GM21737 (cell line): ENCODE measurements around the gene MMAB.

Experiments
- ATAC-seq: cut with Tn5 transposase; IDR thresholded peaks from one replicate; pipeline ENCODE4 v1.9.1; 2021; ENCODE audit warnings: mild to moderate bottlenecking, moderate library complexity; ENCODE audit not compliant: unreplicated experiment

Gene MMAB

DNA sequence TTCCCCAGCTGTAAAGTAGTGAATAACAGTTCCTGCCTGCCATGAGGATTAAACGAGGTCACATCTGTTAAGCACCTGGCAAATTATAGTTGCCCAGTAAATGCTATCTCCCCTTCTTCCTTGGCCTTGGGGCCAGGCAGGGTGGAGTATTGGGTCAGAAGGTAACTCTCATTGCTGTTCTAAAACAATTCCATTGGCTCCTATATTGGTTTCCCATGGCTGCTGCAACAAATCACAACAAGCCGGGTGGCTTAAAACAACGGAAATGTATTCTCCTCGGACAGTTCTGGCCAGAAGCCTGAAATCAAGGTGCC, 31.9 kb downstream of the MMAB start:
- no peak for ATAC-seq

DNA sequence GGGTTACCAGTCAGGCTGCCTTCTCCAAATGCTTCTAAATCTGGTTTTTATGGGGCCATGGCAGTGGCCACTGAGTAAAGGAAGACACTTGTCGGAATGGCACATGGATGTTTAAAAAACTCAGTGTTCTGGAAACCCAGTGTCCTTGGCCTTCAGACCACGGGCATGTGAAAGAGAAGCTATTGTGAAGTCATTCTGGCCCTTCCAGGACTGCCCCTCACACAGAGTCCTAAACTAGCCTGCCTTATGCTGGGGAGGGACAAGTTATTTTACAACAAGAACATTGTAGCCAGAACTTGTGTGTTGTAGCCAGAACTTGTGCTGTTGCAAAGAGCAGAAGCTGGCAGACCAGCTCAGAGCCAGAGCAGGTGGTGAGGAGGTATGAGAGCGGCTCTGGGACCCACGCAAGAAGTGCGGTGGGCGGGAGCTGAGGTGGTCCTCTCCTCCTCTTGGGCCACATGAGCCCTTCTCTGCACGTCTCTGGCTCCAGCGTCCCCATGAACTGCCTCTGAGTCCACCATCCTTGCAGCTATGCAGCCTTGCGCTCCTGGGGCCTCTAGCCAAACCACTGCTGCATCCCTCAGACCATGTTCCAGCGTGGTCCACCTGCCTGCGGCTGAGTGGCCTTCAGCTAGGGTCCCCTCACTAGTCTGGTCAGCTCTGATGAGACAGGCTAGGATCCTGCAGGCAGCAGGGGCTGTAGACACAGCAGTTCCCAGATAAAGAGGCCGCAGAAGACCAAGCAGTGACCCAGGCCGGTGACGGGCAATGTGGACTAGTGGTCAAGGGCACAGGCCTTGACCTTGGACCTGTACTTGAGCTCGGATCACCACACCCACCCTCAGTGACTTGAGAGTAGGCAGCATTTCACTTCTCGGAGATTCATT, 32.5 kb downstream of the MMAB start:
- no peak for ATAC-seq

DNA sequence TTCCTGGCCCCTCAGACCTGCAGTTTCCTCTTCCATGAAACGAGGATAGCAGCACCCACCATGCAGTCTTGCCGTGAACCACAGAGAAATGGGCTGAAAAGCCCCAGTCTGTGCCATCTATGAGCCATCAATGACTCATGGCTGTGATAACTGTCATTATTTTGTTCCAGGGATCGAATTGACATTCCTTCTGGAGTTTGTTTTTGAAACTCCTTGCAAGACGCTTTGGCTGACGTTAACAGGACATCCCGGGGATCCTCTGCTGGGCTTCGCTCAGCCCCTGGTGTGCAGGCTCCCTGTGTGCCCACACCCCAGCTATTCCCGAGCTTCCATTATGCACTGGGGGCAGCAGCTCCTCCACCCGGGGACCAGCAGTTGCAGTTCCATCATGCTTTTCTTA, 33.8 kb downstream of the MMAB start:
- no peak for ATAC-seq

DNA sequence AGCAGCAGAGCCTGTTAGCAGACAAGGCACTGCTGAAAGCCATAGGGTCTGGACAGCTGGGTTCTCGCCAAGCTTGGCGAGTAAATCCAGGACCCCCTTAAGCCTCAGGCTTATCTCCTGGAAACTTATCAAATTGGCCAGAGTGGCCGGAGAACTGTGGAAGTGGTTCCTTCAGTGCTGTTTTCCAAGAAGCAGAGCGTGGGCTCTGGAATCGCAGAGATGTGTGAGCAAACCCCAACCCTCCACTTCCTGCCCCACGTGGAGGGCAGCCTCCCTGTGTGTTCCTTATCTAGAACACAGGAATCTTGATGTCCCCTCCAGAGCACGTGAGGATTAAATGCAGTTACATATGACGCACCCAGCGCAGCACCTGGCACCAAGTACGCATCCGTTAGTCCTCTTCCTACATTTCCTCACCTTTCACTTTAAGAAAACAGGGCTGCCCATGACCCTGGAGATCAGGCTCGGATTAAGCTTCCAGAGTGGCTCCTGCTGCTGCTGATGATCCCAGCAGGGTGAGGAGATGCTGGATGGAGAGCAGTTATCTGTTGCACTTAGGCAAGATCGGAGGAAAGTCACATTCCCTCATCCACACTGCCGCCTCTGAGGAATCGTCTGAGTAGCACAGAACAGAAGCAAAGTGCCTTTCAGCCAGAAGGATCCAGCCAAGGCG, 35.0 kb downstream of the MMAB start:
- no peak for ATAC-seq

DNA sequence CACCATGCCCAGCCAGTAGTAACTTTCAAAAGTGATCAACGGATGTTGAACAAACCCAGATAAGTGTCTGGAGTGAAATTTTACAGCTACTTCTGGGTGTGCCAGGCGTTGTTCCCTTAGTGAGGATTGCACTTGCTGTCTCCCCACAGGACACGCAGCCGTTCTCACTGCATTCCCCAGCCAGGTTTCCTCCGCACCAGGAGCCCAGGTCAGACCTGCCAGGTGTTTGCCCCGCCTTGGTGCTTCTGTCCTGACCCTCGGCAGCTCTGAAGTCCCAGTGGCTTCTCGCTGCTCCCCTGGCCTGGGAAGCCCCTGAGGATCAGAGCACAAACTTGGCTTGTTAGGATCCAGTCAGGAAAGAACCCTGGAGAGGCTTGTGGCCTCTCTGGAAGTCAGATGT, 36.2 kb downstream of the MMAB start:
- no peak for ATAC-seq

DNA sequence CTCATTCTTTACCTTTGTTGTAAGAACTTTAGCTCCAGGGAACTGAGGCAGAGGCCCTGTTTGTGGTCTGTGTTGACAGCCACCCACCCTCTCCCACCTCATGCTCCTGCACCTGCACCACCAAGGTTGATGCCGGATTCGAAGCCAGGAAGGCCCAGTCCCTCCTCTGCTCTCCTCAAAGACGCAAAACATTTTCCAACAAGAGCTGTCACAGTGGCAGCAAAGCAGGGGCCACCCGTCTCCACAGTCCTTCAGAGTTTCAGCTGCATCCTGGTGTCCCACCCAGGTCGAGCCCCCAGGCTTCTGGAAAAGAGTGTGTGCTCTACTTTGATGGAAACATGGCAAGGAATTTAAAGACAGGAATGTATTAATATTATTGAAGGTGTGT, 37.4 kb downstream of the MMAB start:
- no peak for ATAC-seq

DNA sequence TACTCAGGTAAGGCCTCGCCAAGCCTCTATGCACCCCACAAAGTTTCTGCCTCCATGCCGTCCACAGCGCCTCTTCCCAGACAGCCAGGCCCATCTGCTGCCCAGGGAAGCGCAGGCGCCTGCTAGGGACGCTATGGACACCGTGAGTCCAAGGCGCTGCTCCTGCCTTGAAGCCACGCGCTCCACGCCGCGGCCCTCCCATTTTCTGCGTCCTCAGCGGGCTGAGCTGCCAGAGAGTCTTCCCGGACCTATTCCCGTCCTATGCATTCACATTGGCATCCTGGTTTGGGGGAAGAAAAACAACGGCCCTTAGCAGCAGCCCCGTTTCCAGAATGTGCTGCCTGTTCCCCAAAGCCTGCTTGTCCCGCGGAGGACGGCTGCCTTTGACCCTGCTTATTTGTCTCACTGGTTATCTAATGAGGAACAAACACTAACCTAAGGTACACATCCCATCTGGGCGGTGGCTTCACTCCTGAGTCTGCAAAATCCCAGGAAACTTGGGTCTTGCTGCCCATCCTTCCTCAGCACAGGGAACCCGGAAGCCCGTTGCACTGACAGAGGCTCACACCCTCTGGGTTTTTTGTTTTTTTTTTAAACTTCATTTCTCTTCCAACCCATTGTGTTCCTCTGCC, 38.0 kb downstream of the MMAB start:
- ATAC-seq, result no peak

DNA sequence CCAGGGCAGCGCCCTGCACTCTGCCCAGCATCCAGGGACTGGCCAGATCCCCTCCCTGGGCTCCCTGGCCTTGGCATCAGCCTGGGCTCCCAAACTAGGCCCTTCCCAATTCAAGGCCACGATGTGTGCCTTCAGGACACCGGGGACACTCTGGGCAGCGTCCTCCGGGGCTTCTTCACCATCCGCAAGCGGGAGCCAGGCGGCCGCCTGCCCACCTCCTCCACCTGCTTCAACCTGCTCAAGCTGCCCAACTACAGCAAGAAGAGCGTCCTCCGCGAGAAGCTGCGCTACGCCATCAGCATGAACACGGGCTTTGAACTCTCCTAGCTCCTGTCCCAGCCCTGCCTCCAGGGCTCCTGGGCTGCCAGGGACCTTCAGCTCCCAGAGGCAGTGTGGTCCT, 38.8 kb downstream of the MMAB start:
- ATAC-seq, result no peak

DNA sequence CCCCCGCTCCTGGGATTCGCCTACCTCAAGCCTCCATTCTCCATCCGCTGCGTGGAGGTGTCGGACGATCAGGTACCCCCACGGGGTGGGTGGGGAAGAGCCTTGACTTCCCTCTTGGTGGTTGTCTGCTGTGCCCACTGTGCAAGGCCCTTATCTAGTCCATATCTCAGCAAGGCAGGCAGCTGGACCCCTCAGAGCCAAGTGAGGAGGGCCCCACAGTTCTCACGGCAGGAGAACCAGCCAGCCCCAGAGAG, 39.9 kb downstream of the MMAB start:
- ATAC-seq, result no peak

DNA sequence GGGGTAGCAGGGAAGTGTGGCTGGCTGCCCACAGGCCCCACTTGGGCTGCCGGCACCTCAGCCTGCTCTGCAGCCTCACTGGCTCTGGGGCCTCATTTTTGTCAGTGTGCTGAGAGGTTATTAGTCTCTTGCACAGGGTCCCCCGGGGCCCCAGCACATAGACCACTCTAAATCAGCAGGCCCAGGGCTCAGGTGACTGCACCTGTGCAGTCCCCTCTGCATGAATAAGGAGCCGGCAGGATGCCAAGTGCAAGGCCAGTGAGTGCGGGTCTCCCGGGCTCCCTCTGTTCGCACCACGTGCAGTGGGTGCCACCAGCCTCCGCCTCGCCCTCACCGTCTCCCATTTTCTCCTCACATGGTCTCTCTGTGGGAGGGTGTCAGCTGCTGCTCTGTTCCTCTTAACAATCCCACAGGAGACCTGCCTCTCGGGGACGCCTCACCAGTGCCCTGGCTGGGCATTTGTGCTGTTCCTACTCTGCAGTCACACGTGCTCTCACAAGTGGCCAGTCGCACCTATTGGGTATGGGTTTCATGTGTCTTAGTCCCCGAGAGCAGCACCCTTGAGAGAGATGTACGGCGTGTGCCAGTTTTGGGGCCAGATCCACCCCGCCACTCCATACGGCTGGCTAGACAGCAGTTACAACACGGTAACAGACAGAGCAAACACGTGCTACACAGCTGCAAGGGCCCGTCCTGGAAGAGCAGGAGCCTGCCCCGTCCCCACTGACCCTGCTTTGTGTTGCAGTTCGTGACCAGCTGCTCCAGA, 40.4 kb downstream of the MMAB start:
- no peak for ATAC-seq

DNA sequence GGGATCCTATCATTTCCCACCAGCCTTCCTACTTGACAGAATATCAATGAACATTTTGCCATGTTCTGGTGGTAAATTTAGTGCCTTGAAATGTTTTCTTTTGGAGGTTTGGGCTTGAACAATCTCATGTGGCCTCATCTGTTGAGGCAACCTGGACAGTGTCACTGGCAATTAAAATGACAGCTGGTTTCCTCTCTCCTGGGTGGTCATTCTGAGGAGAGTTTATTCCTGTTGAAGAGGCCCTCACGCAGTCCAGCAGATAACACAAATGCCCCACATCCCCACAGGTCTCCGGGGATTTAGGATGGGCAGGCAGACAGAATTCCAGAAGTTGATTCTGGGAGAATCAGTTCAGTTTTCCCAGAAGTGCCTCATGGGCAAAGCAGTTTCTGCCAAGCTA, 41.9 kb downstream of the MMAB start:
- no peak for ATAC-seq

DNA sequence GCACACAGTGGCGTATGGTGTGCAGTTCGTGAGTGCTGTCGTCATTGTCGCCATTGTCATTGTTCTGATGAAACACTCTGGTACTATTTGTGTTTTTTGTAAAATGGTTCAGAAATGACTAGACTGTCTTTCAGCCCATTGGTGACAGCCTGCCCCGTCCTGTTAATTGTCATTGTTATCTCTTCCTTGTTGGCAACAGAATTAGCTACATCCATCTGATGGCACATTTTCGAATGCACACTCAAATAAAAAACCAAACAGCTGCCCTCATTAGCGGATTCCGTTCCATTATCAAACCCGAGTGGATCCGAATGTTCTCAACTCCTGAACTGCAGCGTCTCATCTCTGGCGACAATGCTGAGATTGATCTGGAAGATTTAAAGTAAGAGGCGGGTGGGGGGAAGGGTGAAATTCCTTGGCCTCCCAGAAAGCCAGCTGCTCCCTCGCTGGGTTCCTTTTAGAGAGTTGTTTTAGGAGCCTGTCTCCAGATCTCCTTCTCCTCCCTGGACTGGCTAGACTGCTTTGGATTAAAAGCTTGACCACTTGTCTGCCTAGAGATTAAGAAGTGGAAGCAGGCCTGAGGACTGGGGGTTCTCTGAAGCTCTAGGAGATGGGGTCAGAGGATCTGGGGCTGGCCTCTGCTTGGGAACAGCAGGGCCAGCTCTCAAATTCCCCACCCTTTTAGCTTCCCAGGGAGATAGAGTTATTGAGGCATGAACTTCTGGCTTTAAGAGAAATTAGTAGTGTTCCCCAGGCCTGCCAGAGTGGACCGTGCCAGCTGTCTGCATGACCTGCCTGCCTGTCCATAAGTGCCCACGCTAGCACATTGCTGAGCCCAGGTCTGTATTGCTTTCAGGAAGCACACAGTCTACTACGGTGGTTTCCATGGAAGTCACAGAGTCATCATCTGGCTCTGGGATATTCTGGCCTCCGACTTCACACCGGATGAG, 43.3 kb downstream of the MMAB start:
- no peak for ATAC-seq

DNA sequence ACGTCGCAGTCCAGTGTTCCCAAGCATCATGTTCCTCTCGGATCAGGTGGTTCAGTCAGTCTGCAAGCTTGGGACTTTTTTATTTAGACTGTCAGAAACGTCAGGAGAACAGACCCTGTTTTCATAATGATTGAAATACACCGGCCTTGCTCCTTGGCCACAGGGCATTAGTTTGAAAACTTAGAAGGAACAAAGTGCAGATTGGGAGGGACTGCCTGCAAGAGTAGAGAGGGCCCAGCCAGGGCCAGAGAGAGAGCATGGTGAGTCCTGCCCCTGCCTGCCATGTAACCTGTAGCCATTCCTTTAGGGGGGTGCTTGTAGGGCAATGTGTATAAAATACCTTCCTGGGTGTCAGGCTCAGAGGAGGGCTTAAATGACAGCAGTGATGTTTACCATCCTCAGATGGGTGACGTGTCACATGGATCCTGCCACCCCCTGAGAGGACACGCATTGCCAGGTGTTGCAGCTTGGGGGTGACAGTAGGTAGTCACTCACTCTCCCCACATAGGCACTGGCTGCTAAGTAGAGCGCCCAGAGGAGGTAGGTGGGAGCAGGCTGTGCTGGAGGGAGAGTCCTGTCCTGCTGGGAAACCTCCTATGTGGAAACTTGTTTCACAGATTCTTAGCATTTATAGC, 45.7 kb downstream of the MMAB start:
- no peak for ATAC-seq

DNA sequence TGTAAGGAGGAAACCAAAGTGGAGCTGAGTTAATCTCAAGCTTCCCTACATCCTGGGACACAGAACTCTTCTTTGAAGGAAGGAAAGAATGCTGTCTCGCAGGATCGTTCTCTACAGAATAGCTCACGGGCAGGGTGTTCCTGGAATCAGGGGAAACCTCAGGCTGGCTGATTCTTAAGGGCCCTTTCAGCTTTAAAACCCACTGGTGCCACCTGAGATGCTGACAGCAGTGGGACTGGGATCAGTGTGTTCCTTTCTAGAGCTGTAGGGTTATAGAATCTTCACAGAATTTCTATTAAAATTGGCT, 48.1 kb downstream of the MMAB start:
- no peak for ATAC-seq

DNA sequence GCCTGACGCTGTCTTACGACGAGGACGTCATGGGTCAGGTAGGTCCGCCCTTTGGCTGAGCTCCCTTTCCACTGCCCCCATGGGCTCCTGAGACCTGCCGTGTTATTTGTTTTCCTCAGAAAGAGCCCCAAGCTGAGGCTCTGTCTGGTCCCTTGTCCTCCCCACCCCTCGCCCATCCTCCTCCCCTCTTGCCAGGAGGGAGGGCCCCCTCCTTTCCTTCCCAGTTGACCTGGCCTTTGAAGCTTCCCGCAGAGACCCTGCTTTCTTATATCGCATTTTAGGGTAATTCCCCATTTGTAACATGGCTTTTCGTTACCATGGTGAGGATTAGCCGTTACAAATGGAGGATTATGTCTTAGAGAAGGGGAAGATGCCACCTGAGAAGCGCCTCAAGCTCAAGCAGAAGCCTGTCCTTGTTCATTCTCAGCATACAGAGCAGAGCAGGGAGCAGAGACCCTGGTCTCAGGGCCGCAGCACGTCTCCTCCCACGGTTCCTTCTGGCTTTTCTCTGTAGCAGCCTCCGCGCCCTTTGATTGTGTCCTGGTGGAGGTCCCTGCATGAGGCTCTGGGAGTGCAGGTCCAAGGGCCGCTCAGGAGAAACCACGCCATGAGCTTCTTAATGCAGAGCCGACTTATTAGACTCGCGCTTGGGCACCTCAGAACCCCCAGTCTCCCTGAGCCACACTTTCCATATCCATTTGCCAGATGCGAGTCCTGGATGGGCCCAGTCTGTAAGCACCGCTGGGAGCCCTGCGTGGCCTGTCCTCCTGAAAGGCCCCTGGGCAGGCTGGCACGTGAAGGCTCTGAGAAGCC, 48.6 kb downstream of the MMAB start:
- no peak for ATAC-seq

DNA sequence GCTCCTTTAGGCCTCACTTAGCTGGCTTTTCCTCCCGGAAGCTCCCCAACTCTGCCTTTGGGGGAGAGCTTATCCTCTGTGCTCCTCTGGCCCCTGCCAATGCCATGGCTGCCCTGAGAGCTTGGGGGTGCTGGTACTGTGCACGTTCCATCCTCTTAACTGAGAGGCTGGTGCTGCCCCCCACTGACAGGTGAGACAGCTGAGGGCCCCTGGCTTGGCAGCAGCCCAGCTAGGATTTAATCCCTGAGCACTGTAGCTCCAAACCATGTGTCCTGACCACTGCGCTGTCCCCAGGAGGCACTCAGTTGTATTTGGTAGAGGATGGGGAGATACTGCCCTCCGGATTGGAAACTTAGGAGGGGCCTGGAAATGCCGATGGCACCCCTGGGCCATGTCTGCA, 49.8 kb downstream of the MMAB start:
- ATAC-seq, result no peak

DNA sequence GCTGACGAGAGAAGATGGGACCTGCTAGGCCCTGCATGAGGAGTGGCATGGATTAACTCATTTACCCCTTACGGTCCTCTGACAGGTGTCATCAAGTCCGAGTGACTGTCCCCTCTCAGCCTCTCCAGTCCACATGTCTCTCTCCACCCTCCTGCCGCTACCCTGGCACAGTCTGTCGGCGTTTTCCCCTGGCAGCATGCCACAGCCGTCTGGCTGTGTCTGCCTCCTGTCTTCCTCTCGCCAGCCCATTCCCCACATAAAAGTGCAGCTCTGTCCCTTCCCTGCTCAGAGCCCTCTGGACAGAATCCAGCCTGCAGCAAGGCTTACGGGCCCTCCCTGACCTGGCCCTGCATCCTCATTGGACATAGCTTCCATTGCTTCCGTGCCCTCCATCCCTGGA, 50.2 kb downstream of the MMAB start:
- ATAC-seq, result no peak

DNA sequence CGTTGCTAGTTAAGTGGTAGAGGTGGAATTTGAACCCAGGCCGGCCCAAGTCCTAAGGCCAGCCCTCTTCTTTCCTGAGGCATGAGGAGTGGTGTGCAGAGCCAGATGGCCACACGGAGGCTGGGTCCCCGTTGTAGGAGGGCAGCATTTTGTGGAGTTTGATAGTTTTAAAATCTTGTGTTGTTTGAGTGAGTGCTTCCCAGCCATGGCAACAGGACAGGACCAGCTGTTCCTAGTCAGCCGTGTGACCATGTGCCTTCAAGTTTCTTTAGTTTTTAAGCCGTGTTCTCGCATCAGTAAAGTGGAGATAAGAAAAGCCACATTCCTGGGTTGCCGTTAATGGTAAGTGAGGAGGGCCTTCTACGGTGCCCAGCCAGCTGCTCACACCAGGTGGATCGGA, 51.5 kb downstream of the MMAB start:
- ATAC-seq, result no peak

DNA sequence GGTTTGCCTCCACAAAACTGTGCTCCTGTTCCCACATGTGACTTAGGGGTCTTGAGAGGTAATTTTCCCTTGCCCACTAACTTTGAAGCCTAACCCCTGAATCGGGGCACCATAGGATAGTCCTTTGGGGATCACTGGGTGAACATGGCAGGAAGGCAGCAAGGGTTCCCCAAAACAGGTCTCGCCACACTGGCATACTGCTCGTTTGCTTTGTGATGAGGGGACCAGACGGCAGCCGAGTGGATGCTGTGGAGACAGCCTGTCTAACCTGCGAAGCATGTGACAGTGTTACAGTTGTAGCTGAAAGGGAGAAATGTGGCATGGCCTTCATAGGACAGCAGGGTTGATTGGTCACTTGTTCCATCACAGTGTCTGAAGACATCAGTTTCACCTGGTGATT, 53.5 kb downstream of the MMAB start:
- no peak for ATAC-seq
